ENCODE data around the gene PHF21B.
A peak's percentile ranks its signal among the peaks of the same experiment; 100 is the strongest.

The PHF21B gene

DNA sequence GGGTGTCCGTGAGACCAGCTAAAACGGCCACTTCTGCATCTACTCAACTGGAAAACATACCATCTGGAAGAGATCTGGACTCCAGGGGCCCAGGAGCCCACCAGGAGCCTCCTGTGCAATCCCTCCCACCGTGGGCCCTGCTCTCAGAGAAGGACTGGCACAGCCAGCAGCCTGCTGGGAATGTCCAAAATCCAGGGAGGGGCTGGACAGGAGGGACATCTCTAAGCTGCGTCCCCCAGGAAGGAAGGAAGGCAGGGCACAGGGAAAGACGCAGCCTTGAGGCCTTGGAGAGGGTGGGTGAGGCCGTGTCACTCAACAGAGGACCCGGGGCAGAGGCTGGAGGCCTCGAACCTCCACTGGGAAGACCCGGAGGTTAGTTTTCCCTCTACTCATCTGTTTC lies 78.0 kb downstream of the PHF21B start:
- H3K9ac ChIP-seq (ENCODE audit: low read length in 5 of 5) = no peak overlapping the region
- H3K27ac ChIP-seq (ENCODE audit: low read depth, low read length) = no peak overlapping the region
- H3K9me3 ChIP-seq (ENCODE audit: control insufficient read depth in 5 of 5, low read length in 5 of 5) = no peaks in the 10 kb centered on the region
- peaks cover 0 to 5% (median 0%) of the 10 kb centered on the region in 5 donors for H3K4me1 ChIP-seq (ENCODE audit: control insufficient read depth in 5 of 5, insufficient read depth in 5 of 5, low read length in 5 of 5)
- H3K27me3 ChIP-seq (ENCODE audit: control insufficient read depth in 5 of 5, insufficient read depth in 4 of 5, low read length in 5 of 5) = peaks cover 6 to 37% (median 20%) of the 10 kb centered on the region in 5 donors
- H3K4me3 ChIP-seq (ENCODE audit: low read depth in 1 of 5, low read length in 5 of 5) = no peak overlapping the region
- no peaks in the 10 kb centered on the region for H3K36me3 ChIP-seq (ENCODE audit: control insufficient read depth in 5 of 5, insufficient read depth in 5 of 5, low read length in 5 of 5)

DNA sequence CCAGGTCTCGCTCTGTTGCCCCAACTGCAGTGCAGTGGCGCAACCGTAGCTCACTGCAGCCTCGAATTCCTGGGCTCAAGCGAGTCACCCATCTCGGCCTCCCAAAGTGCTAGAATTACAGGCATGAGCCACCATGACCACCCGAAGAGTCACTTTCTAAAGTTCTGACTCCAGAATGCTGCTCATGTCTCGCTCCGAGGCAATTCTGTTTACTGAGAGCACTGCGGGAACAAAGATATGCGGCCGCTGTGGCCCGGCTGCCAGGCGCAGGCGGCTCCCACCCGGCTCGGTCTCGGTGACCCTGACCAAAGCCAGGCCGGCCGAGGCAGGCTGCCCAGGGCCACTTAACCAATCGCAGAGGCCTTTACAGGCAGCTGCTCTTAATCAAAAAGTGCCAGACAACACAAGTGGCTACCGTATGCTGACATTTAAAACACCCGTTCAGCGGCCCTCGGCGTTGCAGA lies 78.7 kb downstream of the PHF21B start:
- Histone ChIP-seq H3K36me3 (ENCODE audit: control insufficient read depth in 5 of 5, insufficient read depth in 5 of 5, low read length in 5 of 5) (no peaks in the 10 kb centered on the region), H3K4me3 (ENCODE audit: low read depth in 1 of 5, low read length in 5 of 5) (no peak overlapping the region), H3K27ac (ENCODE audit: low read depth, low read length) (no peak overlapping the region), H3K9me3 (ENCODE audit: control insufficient read depth in 5 of 5, low read length in 5 of 5) (no peaks in the 10 kb centered on the region), H3K27me3 (ENCODE audit: control insufficient read depth in 5 of 5, insufficient read depth in 4 of 5, low read length in 5 of 5) (peaks cover 6 to 44% (median 24%) of the 10 kb centered on the region in 5 donors), H3K4me1 (ENCODE audit: control insufficient read depth in 5 of 5, insufficient read depth in 5 of 5, low read length in 5 of 5) (peaks cover 0 to 5% (median 0%) of the 10 kb centered on the region in 5 donors), H3K9ac (ENCODE audit: low read length in 5 of 5) (peak overlapping the region in 1 of 5 donors; percentile 15)

DNA sequence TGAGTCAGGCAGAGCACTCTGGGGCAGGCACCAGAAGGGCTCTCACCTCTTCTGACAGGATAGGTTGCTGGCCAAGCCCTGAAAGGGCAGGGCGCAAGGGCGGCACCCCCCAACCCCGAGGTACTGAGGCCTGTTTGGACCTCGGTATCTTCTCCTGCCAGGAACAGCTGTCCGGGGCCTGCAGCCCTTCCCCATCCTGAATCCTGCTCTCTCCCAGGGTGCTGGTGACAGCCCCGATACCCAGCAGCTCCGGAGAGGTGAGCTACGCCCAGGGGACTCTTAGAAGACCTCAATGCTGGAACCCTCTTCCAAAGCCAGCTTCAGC lies 79.1 kb downstream of the PHF21B start:
- H3K27me3 ChIP-seq (ENCODE audit: control insufficient read depth in 5 of 5, insufficient read depth in 4 of 5, low read length in 5 of 5) = peaks cover 6 to 44% (median 24%) of the 10 kb centered on the region in 5 donors
- H3K27ac ChIP-seq (ENCODE audit: low read depth, low read length) = no peak overlapping the region
- H3K36me3 ChIP-seq (ENCODE audit: control insufficient read depth in 5 of 5, insufficient read depth in 5 of 5, low read length in 5 of 5) = no peaks in the 10 kb centered on the region
- H3K4me3 ChIP-seq (ENCODE audit: low read depth in 1 of 5, low read length in 5 of 5) = no peak overlapping the region
- H3K4me1 ChIP-seq (ENCODE audit: control insufficient read depth in 5 of 5, insufficient read depth in 5 of 5, low read length in 5 of 5) = peaks cover 0 to 5% (median 0%) of the 10 kb centered on the region in 5 donors
- H3K9me3 ChIP-seq (ENCODE audit: control insufficient read depth in 5 of 5, low read length in 5 of 5) = no peaks in the 10 kb centered on the region
- no peak overlapping the region for H3K9ac ChIP-seq (ENCODE audit: low read length in 5 of 5)

DNA sequence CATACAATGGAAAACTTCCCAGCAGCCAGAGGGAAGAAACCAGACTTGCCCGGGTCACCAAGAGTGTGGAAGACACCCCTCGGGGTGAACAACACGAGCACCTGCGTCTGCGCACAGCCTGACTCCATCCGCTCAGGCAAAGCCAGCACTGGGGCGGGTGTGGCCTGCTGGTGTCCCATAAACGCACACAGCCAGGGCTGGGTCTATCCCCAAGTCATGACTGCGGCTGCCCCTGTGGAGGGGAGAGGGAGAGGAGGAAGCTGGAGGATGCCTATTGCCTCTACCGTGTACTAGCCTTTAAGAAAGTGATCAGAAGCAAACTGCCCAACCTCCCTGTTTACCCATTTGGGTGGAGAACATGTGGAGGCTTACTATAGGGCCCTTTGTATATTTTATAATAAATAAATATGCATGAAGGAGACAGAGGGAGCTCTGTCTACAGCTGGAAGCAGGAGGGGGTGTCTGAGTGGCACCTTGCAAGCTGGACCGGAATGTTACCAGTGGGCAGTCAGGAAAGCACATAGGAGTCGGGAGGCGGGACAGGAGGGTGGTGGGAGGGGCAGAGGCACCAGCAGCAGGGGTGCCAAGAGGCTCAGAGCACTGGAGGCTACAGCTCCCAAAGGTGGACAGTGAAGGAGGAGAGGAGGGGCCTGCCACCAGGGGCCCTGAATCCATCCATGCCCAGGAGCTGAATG lies 79.6 kb downstream of the PHF21B start:
- H3K4me3 ChIP-seq (ENCODE audit: low read depth in 1 of 5, low read length in 5 of 5) = no peak overlapping the region
- H3K27ac ChIP-seq (ENCODE audit: low read depth, low read length) = no peak overlapping the region
- H3K36me3 ChIP-seq (ENCODE audit: control insufficient read depth in 5 of 5, insufficient read depth in 5 of 5, low read length in 5 of 5) = no peaks in the 10 kb centered on the region
- H3K9ac ChIP-seq (ENCODE audit: low read length in 5 of 5) = no peak overlapping the region
- no peaks in the 10 kb centered on the region for H3K9me3 ChIP-seq (ENCODE audit: control insufficient read depth in 5 of 5, low read length in 5 of 5)
- peaks cover 0 to 5% (median 0%) of the 10 kb centered on the region in 5 donors for H3K4me1 ChIP-seq (ENCODE audit: control insufficient read depth in 5 of 5, insufficient read depth in 5 of 5, low read length in 5 of 5)
- peaks cover 6 to 42% (median 24%) of the 10 kb centered on the region in 5 donors for H3K27me3 ChIP-seq (ENCODE audit: control insufficient read depth in 5 of 5, insufficient read depth in 4 of 5, low read length in 5 of 5)

DNA sequence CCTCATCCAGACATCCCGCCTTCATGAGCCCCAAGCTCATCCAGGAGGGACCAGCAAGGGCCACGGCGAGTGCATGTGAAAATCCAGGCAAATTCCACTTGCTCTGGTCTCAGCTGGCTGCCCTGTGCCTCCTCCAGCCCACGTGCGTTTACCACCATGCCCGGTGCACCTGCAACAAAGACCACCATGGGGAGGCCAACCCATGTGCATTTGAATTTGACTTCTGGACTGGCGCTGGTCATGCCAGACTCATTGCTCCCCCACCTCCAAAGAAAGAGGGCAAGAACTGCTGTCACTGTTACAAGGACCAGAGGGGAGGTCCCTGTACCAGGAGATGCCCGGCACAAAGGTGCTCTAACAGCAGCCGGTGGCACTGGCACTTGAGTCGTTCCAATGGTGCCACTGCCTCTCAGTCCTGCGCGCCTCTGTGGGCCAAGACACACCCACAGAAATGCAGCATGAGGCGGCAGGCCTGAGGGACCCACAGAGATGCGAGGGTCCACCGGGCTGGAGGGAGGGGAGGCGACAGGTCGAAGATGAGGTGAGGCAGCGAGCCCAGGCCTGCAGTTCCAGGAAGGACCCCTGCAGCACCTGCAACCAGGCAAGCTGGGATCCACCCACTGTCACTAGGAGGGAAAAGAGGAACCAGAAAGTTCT lies 80.3 kb downstream of the PHF21B start:
- Histone ChIP-seq H3K9ac (ENCODE audit: low read length in 5 of 5) (no peak overlapping the region), H3K27me3 (ENCODE audit: control insufficient read depth in 5 of 5, insufficient read depth in 4 of 5, low read length in 5 of 5) (peaks cover 0 to 40% (median 24%) of the 10 kb centered on the region in 5 donors), H3K27ac (ENCODE audit: low read depth, low read length) (no peak overlapping the region), H3K36me3 (ENCODE audit: control insufficient read depth in 5 of 5, insufficient read depth in 5 of 5, low read length in 5 of 5) (no peaks in the 10 kb centered on the region), H3K4me3 (ENCODE audit: low read depth in 1 of 5, low read length in 5 of 5) (no peak overlapping the region), H3K9me3 (ENCODE audit: control insufficient read depth in 5 of 5, low read length in 5 of 5) (peaks cover 0 to 6% (median 3%) of the 10 kb centered on the region in 5 donors), H3K4me1 (ENCODE audit: control insufficient read depth in 5 of 5, insufficient read depth in 5 of 5, low read length in 5 of 5) (peaks cover 0 to 5% (median 0%) of the 10 kb centered on the region in 5 donors)

DNA sequence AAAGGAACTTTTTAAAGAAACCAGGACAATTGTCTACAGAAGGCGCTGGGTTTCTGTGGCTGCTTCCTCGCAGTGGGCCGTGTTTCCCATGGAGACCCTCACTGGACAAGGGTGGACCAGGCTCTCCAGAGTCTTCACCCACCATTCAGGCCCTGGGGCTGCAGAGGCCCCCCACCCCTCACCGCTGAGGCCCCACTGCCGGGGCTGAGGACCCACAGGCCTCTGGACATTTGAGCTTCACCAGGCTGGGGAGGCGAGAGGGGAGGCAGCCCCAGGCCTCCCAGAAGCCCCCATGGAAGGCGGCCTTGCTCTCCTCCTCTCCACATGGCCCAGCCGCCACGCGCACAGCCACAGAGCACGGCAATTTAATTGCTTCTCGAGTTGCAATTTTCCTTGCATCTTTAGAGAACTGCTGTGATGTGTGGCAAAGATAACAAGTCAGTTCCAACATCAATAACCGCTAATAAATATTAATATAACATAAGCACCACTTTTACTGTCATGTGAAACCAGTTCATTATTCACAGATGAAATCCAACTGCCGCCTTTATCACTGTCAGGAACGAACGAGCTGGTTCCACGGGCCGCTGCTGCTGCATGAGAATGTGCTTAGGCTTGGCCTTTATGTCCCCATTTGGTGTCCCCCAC lies 81.0 kb downstream of the PHF21B start:
- H3K9ac ChIP-seq (ENCODE audit: low read length in 5 of 5) = no peak overlapping the region
- H3K36me3 ChIP-seq (ENCODE audit: control insufficient read depth in 5 of 5, insufficient read depth in 5 of 5, low read length in 5 of 5) = no peaks in the 10 kb centered on the region
- no peak overlapping the region for H3K4me3 ChIP-seq (ENCODE audit: low read depth in 1 of 5, low read length in 5 of 5)
- peaks cover 0 to 35% (median 21%) of the 10 kb centered on the region in 5 donors for H3K27me3 ChIP-seq (ENCODE audit: control insufficient read depth in 5 of 5, insufficient read depth in 4 of 5, low read length in 5 of 5)
- H3K27ac ChIP-seq (ENCODE audit: low read depth, low read length) = no peak overlapping the region
- peaks cover 0 to 5% (median 0%) of the 10 kb centered on the region in 5 donors for H3K4me1 ChIP-seq (ENCODE audit: control insufficient read depth in 5 of 5, insufficient read depth in 5 of 5, low read length in 5 of 5)
- peaks cover 0 to 10% (median 7%) of the 10 kb centered on the region in 5 donors for H3K9me3 ChIP-seq (ENCODE audit: control insufficient read depth in 5 of 5, low read length in 5 of 5)

DNA sequence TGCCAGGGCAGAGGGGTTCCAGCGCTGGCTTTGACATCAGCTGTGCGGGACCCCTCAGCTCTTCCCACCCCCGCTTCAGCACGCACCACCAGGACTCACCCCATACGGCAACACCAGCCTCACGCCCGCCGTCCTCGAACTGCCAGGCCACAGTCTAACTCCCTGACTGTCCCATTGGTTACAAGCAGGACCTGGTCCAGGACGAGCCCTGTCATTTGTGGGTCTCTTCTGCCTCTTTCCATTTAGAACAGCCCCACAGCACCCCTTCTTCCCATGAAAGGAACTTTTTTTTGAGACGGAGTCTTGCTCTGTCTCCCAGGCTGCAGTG lies 81.7 kb downstream of the PHF21B start:
- Histone ChIP-seq H3K9ac (ENCODE audit: low read length in 5 of 5) (no peak overlapping the region), H3K36me3 (ENCODE audit: control insufficient read depth in 5 of 5, insufficient read depth in 5 of 5, low read length in 5 of 5) (no peaks in the 10 kb centered on the region), H3K9me3 (ENCODE audit: control insufficient read depth in 5 of 5, low read length in 5 of 5) (peaks cover 0 to 10% (median 7%) of the 10 kb centered on the region in 5 donors), H3K27ac (ENCODE audit: low read depth, low read length) (no peak overlapping the region), H3K27me3 (ENCODE audit: control insufficient read depth in 5 of 5, insufficient read depth in 4 of 5, low read length in 5 of 5) (peaks cover 0 to 32% (median 18%) of the 10 kb centered on the region in 5 donors), H3K4me1 (ENCODE audit: control insufficient read depth in 5 of 5, insufficient read depth in 5 of 5, low read length in 5 of 5) (peaks cover 0 to 5% (median 0%) of the 10 kb centered on the region in 5 donors), H3K4me3 (ENCODE audit: low read depth in 1 of 5, low read length in 5 of 5) (no peak overlapping the region)

DNA sequence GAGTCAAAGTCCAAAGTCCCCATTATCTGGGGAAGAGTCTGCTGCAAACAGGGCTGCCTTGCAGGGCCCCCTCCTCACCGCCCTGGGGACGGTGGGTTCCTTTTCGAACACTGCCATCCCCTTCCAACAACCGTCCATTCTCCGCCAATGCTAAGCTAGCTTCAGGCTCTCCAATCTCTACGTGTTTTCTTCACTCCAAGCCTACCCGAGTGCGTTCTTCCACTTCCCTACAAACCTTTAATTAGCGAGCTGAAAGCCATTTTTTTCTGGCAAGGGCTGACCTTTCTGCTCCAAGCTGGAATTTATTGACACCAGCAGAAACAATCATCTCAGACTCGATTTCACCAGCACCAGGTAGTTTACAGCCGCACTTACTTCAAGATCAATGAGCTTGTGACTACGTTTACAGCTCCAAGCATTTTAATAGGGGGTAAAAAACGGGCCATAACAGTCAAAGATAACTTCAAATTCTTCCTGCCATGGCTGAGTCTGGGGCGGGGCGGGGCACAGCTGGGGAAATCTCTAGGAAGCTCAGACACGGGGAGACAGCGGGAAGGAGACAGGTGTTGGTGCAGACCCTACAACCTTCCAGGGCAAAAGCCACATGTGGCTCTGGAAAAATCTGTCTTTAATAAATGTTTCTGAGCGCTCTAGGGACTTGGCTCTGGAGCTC lies 82.2 kb downstream of the PHF21B start:
- Histone ChIP-seq H3K9ac (ENCODE audit: low read length in 5 of 5) (no peak overlapping the region), H3K9me3 (ENCODE audit: control insufficient read depth in 5 of 5, low read length in 5 of 5) (peaks cover 0 to 10% (median 7%) of the 10 kb centered on the region in 5 donors), H3K4me1 (ENCODE audit: control insufficient read depth in 5 of 5, insufficient read depth in 5 of 5, low read length in 5 of 5) (peaks cover 0 to 5% (median 0%) of the 10 kb centered on the region in 5 donors), H3K27me3 (ENCODE audit: control insufficient read depth in 5 of 5, insufficient read depth in 4 of 5, low read length in 5 of 5) (peaks cover 0 to 32% (median 18%) of the 10 kb centered on the region in 5 donors), H3K4me3 (ENCODE audit: low read depth in 1 of 5, low read length in 5 of 5) (no peak overlapping the region), H3K36me3 (ENCODE audit: control insufficient read depth in 5 of 5, insufficient read depth in 5 of 5, low read length in 5 of 5) (no peaks in the 10 kb centered on the region), H3K27ac (ENCODE audit: low read depth, low read length) (no peak overlapping the region)

DNA sequence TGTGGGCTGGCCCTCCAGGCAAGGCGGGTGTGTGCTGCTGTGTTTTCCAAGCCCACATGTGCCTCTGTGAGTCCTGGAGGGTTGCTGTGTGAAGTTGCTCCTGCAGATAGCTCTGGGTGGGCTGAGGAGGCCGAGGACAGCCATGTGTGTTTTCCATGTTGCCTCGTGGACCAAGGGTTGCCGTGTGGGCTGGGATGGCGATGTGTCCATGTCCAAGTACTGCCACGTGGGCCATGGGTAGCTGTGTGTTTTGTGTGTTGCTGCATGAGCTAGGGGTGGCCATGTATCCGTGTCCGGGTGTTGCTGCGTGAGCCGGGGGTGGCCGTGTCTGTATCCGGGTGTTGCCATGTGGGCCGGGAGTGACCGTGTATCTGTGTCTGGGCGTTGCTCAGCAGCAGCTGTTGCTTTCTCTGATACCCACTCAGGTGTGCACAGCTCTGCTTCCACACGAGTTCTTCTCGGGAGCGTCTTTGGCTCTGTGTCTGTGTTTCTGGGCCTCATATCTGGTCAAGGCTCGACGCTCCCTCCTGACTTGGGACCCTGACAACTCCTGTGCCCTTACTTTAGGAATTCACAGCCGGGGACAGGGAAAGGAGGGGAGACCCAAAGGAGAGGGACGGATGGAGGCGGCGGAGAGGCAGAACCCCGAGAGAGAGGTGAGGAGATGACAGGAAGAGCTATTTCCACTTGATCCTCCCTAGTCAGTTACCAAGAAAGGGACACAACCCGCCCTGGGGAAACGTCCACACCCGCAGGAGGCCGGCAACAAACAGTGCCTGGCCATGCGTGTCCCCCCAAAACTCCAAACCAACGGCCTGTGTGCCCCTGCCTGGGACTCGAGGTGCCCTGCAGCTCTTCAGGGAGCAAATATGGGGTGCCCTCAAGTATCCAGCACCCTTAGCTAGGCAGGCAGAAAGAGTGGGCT lies 83.1 kb downstream of the PHF21B start:
- Histone ChIP-seq H3K9me3 (ENCODE audit: control insufficient read depth in 5 of 5, low read length in 5 of 5) (peaks cover 0 to 10% (median 7%) of the 10 kb centered on the region in 5 donors), H3K36me3 (ENCODE audit: control insufficient read depth in 5 of 5, insufficient read depth in 5 of 5, low read length in 5 of 5) (no peaks in the 10 kb centered on the region), H3K4me3 (ENCODE audit: low read depth in 1 of 5, low read length in 5 of 5) (no peak overlapping the region), H3K4me1 (ENCODE audit: control insufficient read depth in 5 of 5, insufficient read depth in 5 of 5, low read length in 5 of 5) (peaks cover 0 to 5% (median 0%) of the 10 kb centered on the region in 5 donors), H3K27ac (ENCODE audit: low read depth, low read length) (no peak overlapping the region), H3K27me3 (ENCODE audit: control insufficient read depth in 5 of 5, insufficient read depth in 4 of 5, low read length in 5 of 5) (peaks cover 0 to 31% (median 18%) of the 10 kb centered on the region in 5 donors), H3K9ac (ENCODE audit: low read length in 5 of 5) (no peak overlapping the region)

Data from subcutaneous abdominal adipose tissue (tissue), 5 donors.